Body of pancreas (tissue), 4 donors: ENCODE data around the gene RNU1-3. TPM values are rescaled to one million over a fixed set of nuclear protein-coding genes. Genes with fewer than 3 reads are reported as not detected.
"Not testable (repeated sequence)": the region's sequence is repeated elsewhere in the genome, so short reads cannot be mapped to it uniquely, and the experiment has no call there.

Experiments used
- ATAC-seq: fragments of 150-250 bp; one replicate; pipeline ENCODE4 v1.9.1; 2016
- DNase-seq, 4 donors: peaks; one replicate each; pipeline ENCODE4 v3.0.0-alpha.2; 2019
- H3K27ac ChIP-seq, 4 donors: fragments of 200-600 bp; sonication (generic); 1 replicate in 3 of 4; 2 replicates in 1 of 4; pipeline versions ENCODE4 v1.5.1 to v1.6.1; 2016 to 2019; ENCODE audit warnings: mild to moderate bottlenecking in 1 of 4, mixed read lengths in 1 of 4, moderate library complexity in 1 of 4
- H3K27me3 ChIP-seq, 2 donors: fragments of 200-600 bp; sonication (generic); one replicate each; pipeline ENCODE4 v1.6.0; 2016; ENCODE audit warnings: mild to moderate bottlenecking in 1 of 2
- H3K36me3 ChIP-seq, 2 donors: fragments of 200-600 bp; sonication (generic); replicated peaks in 1 of 2; 2 replicates each; pipeline ENCODE4 v1.5.1; 2016; ENCODE audit warnings: low read depth in 2 of 2; ENCODE audit not compliant: insufficient read depth in 1 of 2
- H3K4me1 ChIP-seq: fragments of 200-600 bp; sonication (generic); one replicate; pipeline ENCODE4 v1.6.0; 2016
- H3K4me3 ChIP-seq, 2 donors: fragments of 200-600 bp; sonication (generic); 1 replicate in 1 of 2; 2 replicates in 1 of 2; pipeline ENCODE4 v1.5.1; 2016 to 2019
- H3K9me3 ChIP-seq, 3 donors: fragments of 200-600 bp; sonication (generic); 1 replicate in 2 of 3; 2 replicates in 1 of 3; pipeline ENCODE4 v1.5.1; 2016
- WGBS, 2 donors: methylation state at CpG; one replicate each; pipeline ENCODE4 v1.1.5; 2017; 5-methylcytosine and 5-hydroxymethylcytosine counted together
- intact Hi-C: fragments of 100-400 bp; cut with DNase I; formaldehyde crosslinking; loops from one replicate; pipeline ENCODE4 v1.15.1; 2023
- total RNA-seq, 2 donors: library from RNA; depleted of rRNA; stranded (reverse); fragments of >200 nt; gene quantifications; one replicate each; pipeline ENCODE4 v1.1.0, GENCODE V29; 2016
- TF ChIP-seq, protein P1 (sequence below), 7 experiments: fragments of 450-650 bp in 4 of 7; fragments of 200-600 bp in 3 of 7; sonication (generic) in 3 of 7; IDR thresholded peaks; one replicate each; pipeline ENCODE4 v1.5.1; 2016 to 2019; ENCODE audit warnings: antibody characterized with exemption in 7 of 7

RNU1-3 gene
- over 10,000 TPM in 1 of 2 donors, under 1 TPM in 1; under 0.01 to 15,479 TPM for total RNA-seq

DNA sequence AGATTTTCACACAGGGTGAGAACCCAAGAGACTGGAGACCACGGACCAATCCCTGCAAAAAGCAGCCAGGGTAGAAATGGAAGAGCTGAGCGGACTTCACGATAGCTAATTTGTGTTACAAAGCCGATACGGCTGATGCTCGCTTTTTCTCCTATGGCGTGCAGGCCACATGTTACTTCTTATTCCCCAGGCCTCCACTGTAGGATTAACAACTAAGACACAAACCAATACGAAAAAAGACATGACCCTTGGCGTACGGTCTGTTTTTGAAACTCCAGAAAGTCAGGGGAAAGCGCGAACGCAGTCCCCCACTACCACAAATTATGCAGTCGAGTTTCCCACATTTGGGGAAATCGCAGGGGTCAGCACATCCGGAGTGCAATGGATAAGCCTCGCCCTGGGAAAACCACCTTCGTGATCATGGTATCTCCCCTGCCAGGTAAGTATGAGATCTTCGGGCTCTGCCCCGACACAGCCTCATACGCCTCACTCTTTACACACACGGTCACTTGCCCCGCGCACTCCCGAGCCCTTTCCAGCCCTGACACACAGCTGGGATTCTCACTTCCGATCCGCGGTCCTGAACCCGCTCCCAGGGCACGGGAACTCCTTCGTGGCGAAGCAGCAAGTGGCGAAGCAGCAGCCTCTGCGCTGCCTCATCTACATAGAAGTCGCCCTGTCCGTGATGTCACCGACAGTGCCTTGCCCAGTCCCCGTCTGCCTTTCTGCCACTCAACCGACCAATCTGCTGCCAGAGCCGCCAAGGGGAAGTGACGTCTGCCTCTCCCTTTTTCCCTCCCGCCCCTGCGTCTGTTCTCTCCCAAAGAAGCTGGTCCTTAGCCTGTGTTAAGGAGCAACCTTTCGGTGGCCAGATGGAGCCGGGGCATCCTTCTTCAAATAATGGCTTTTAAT, at the start of gene RNU1-3:
RNU1-3 (minus strand) TSS at position 447 of the 912 bp plus-strand sequence.
- intact Hi-C loops, H3K4me1 ChIP-seq, H3K9me3 ChIP-seq, H3K4me3 ChIP-seq, H3K27ac ChIP-seq, DNase-seq, H3K27me3 ChIP-seq, H3K36me3 ChIP-seq: not testable (repeated sequence)
- WGBS, 2 donors = no CpG with 5 or more reads among the region's 45 CpGs
- ATAC-seq = peak; percentile 95

DNA sequence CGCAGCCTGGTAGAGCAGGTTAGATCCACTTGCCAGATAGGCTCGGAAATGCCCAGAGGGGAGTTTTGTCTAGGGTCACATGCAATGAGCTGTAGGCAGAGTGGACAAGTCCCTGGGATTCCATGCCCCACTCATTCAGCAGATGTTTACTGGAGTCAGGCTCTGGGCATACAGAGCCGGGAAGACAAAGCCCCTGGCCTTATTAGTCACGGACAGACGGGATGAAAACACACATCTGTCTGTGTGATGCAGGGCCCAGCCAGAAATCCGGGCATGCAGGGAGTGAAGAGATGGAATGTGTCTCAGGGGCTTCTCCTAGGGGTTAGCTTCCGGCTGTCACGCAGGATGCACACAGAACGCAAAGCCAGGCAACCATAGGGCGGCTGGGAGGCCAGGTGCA, 46.7 kb upstream of the RNU1-3 start:
- H3K9me3 ChIP-seq, DNase-seq, ATAC-seq, H3K4me1 ChIP-seq, H3K27me3 ChIP-seq, intact Hi-C loops, H3K36me3 ChIP-seq, H3K4me3 ChIP-seq, H3K27ac ChIP-seq: not testable (repeated sequence)
- 81 to 86% methylated on average over 4 to 6 of the region's 10 CpGs for WGBS, 2 donors

DNA sequence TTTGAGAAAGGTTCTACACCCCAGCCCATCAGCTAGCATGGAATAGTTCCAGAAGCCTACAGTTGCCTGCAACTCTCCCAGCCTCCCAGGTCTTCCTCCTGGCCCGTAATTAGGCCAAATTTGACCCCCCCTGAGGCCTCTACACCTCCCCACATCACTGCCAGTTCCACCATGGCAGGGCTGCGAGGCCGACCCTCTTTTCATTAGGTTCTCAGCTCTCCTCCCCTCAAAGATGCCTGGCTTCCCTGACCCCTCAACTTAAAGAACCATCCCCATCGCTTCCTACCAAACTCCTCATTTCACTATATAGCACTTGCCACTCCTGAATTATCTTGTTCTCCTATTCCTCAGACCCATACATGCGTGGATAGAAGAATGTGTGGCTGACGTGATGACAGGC, 46.2 kb upstream of the RNU1-3 start:
- DNase-seq, intact Hi-C loops: not testable (repeated sequence)

DNA sequence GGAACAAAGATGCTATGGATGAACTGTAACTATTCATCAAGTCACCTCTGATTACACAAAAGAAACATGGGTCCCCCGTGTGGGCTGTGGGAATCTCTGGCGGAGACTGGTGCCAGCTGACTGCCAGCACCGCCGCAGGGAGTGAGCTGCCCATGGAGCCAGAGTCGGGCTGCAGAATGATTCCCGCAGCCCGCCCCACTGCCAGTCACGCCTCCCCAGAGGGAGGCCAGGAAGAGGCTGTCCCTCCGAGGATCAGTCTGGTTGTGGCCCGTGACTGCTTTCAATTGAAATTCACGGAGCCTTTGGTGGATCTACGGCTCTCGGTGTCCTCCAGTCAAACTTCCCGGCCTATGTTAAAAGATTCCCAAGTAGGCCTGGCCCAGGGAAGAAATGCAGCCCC, 45.8 kb upstream of the RNU1-3 start:
- H3K36me3 ChIP-seq, DNase-seq, ATAC-seq, H3K27ac ChIP-seq, H3K9me3 ChIP-seq, H3K4me1 ChIP-seq, intact Hi-C loops, H3K27me3 ChIP-seq, H3K4me3 ChIP-seq: not testable (repeated sequence)
- WGBS, 2 donors = 77 to 84% methylated on average over 11 to 14 of the region's 14 CpGs

More for the DNA sequence above, 46.2 kb upstream of the RNU1-3 start:
- H3K4me3 ChIP-seq, H3K27ac ChIP-seq, H3K9me3 ChIP-seq, ATAC-seq, H3K4me1 ChIP-seq, H3K36me3 ChIP-seq, H3K27me3 ChIP-seq: not testable (repeated sequence)
- WGBS, 2 donors = 91% methylated on average over 5 of the region's 6 CpGs; no CpG with 5 or more reads in 1 of the 2 donors

DNA sequence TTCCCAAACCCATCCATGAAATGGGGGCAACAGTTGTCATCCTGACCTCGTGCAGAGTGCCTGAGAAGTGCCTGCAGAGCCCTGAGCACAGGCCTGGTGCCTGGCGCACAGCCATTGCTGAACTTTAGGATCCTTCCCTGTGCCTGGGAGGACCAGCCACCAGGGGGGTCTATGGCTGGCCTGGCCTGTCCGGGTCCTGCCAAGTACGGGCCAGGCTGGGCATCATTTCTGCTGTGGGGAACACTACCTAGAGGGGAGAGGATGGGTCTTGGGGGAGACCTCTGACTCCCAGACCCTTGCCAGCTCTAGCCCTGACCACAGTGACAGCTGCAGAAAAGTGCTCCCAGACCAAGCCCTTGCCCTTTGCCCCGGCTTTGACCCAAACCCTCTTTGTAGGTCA, 45.4 kb upstream of the RNU1-3 start:
- H3K4me3 ChIP-seq, H3K27me3 ChIP-seq, H3K27ac ChIP-seq, DNase-seq, ATAC-seq, intact Hi-C loops, H3K36me3 ChIP-seq, H3K4me1 ChIP-seq, H3K9me3 ChIP-seq: not testable (repeated sequence)
- WGBS, 2 donors = 59 to 69% methylated on average over 4 of the region's 5 CpGs

DNA sequence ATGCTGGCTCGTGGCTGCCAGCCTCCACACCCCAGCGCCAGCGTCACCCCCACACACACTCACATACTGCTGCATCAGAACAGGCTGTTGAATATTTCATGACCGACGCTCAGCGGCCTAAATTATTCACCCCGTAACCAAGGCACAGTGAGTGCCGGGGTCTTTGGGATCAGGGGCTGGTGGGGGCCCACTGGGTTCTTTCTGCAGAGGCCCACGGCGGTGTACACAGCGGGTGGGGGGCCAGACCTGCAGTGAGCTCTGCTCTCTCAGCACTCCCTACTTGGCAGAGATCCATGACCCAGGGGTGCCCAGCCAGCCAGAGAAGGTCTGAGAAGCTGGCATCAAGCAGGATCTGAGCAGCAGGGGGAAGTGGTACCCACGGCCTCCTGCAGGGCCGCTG, 43.9 kb upstream of the RNU1-3 start:
- H3K4me3 ChIP-seq, intact Hi-C loops, H3K27me3 ChIP-seq, DNase-seq, H3K4me1 ChIP-seq, H3K27ac ChIP-seq, ATAC-seq, H3K36me3 ChIP-seq, H3K9me3 ChIP-seq: not testable (repeated sequence)
- 59 to 62% methylated on average over 8 to 10 of the region's 13 CpGs for whole genome bisulfite sequencing, 2 donors

DNA sequence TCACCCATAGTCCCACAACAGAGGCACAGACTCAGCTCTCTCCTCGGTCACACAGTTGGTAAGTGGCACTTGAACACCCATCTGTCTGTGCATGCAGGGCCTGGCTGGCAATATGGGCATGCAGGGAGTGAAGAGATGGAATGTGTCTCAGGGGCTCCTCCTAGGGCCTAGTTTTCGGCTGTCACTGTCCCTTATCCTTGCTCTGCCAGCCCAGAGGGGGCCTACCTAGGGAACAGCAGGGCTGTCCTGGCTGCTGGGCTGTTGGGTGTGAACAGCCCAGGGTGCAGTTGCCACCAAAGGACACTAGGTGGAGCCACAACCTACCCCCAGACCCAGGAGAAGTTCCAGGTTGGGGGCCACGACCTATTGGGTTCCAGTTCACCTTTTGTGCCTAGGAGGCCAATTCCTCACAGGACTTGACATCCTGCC, 42.9 kb upstream of the RNU1-3 start:
- peak; percentile 69 for ATAC-seq
- WGBS, 2 donors = 28 to 42% methylated on average over 2 to 3 of the region's 3 CpGs
- H3K4me1 ChIP-seq, H3K27ac ChIP-seq, intact Hi-C loops, H3K9me3 ChIP-seq, H3K27me3 ChIP-seq, H3K36me3 ChIP-seq, H3K4me3 ChIP-seq: not testable (repeated sequence)
- DNase-seq = peak in 1 of 4 donors; percentile 69
- TF ChIP-seq, protein P1, sequence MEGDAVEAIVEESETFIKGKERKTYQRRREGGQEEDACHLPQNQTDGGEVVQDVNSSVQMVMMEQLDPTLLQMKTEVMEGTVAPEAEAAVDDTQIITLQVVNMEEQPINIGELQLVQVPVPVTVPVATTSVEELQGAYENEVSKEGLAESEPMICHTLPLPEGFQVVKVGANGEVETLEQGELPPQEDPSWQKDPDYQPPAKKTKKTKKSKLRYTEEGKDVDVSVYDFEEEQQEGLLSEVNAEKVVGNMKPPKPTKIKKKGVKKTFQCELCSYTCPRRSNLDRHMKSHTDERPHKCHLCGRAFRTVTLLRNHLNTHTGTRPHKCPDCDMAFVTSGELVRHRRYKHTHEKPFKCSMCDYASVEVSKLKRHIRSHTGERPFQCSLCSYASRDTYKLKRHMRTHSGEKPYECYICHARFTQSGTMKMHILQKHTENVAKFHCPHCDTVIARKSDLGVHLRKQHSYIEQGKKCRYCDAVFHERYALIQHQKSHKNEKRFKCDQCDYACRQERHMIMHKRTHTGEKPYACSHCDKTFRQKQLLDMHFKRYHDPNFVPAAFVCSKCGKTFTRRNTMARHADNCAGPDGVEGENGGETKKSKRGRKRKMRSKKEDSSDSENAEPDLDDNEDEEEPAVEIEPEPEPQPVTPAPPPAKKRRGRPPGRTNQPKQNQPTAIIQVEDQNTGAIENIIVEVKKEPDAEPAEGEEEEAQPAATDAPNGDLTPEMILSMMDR (IDR thresholded peaks at IDR 0.05) = peak in 4 of 7 experiments; percentile 7 to 67 (median 42)

DNA sequence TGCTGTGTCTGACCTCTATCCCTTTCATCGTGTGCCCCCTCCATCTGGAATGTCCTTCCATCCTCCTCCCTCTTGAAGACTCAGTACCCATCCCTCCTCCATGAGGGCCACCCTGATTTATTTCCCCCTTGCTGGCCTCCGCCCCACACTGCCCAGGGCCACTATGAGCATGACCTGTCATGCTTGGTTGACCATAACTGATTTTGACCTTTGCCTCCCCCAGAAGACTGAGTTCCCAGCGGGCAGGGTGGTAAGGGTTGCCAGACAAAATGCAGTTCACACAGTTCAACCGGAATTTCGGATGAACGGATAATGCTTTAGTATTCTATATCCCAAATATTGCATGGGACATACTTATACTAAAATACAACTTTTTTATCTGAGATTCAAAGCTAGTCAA, 42.0 kb upstream of the RNU1-3 start:
- H3K4me3 ChIP-seq, H3K27me3 ChIP-seq, H3K4me1 ChIP-seq, H3K27ac ChIP-seq, H3K36me3 ChIP-seq, DNase-seq, intact Hi-C loops, H3K9me3 ChIP-seq, ATAC-seq: not testable (repeated sequence)
- no CpG with 5 or more reads among the region's 6 CpGs for WGBS, 2 donors
